Endothelial cell of umbilical vein (primary cell): ENCODE results near the gene NDUFB1. TPM values are rescaled to one million over a fixed set of nuclear protein-coding genes. Genes with fewer than 3 reads are reported as not detected.

Source experiments
- BruUV-seq: library from RNA; stranded (reverse); fragments of 400-500 nt; replicated peaks from 2 replicates; lab custom pipeline; 2021; lab: Mats Ljungman, UMichigan
- CTCF ChIA-PET: fragments of 300-600, 350-600 bp; sonication (Branson Sonifier 250); formaldehyde crosslinking; loops from one replicate; lab custom pipeline; 2021; ENCODE audit warnings: antibody characterized with exemption, inconsistent platforms; lab: Charles Lee
- POLR2A ChIA-PET: fragments of 300-600, 350-600 bp; sonication (Branson Sonifier 250); formaldehyde crosslinking; loops from one replicate; lab custom pipeline; 2021; ENCODE audit warnings: antibody characterized with exemption, inconsistent platforms; lab: Charles Lee
- DNase-seq: peaks from one replicate; pipeline ENCODE4 v3.0.0-alpha.2; 2011; ENCODE audit warnings: low read depth, low spot score
- FAIRE-seq: peaks from 2 replicates; lab custom pipeline; 2011; peaks lifted over from hg19 to GRCh38; lab: Jason Lieb, UNC
- H2AFZ ChIP-seq: 2 replicates; pipeline ENCODE4 v1.6.0; 2012; ENCODE audit warnings: low read depth, low read length, control low read depth, inconsistent platforms
- H3K27ac ChIP-seq: 2 replicates; pipeline ENCODE4 v1.5.1; 2011; ENCODE audit warnings: low read depth, mild to moderate bottlenecking, control low read depth, low read length, moderate library complexity; ENCODE audit not compliant: insufficient read depth
- H3K27me3 ChIP-seq, 2 experiments: 2 replicates each; pipeline versions ENCODE4 v1.6.0 to v1.6.1; 2011; ENCODE audit warnings: low read length in 2 of 2, mixed read lengths in 1 of 2; ENCODE audit not compliant: control insufficient read depth in 2 of 2, insufficient read depth in 2 of 2
- H3K36me3 ChIP-seq, 2 experiments: 2 replicates in 1 of 2; 3 replicates in 1 of 2; pipeline ENCODE4 v1.5.1; 2011; ENCODE audit warnings: low read length in 2 of 2, mild to moderate bottlenecking in 1 of 2, moderate library complexity in 1 of 2; ENCODE audit not compliant: control insufficient read depth in 2 of 2, insufficient read depth in 2 of 2; ENCODE audit errors: extremely low read depth in 1 of 2
- H3K4me1 ChIP-seq: 3 replicates; pipeline ENCODE4 v1.5.1; 2011; ENCODE audit warnings: mild to moderate bottlenecking, low read length; ENCODE audit not compliant: control insufficient read depth, insufficient read depth; ENCODE audit errors: extremely low read depth
- H3K4me2 ChIP-seq: 2 replicates; pipeline ENCODE4 v1.6.1; 2011; ENCODE audit warnings: low read length, control low read depth, mixed read lengths; ENCODE audit not compliant: insufficient read depth
- H3K4me3 ChIP-seq, 3 experiments: fragments of 200-600 bp in 1 of 3; sonication (generic), shearing (Covaris generic) in 1 of 3; replicated peaks in 1 of 3; 2 replicates each; pipeline ENCODE4 v1.5.1; 2011 to 2016; ENCODE audit warnings: control low read depth in 3 of 3, low read length in 3 of 3, mild to moderate bottlenecking in 2 of 3, inconsistent platforms in 1 of 3, low read depth in 1 of 3, moderate library complexity in 1 of 3; ENCODE audit not compliant: insufficient read depth in 1 of 3
- H3K79me2 ChIP-seq: 2 replicates; pipeline ENCODE4 v1.6.0; 2012; ENCODE audit warnings: low read length, inconsistent platforms; ENCODE audit not compliant: control insufficient read depth, insufficient read depth
- H3K9ac ChIP-seq: replicated peaks from 2 replicates; pipeline ENCODE3; 2011; ENCODE audit warnings: low read length, control low read depth; ENCODE audit not compliant: insufficient read depth; ENCODE audit errors: extremely low read depth
- H3K9me1 ChIP-seq: replicated peaks from 3 replicates; pipeline ENCODE4 v1.6.0; 2011; ENCODE audit warnings: mild to moderate bottlenecking, low read length; ENCODE audit not compliant: control insufficient read depth, insufficient read depth; ENCODE audit errors: extremely low read depth
- H3K9me3 ChIP-seq: replicated peaks from 2 replicates; pipeline ENCODE4 v1.5.1; 2012; ENCODE audit warnings: low read length, inconsistent platforms; ENCODE audit not compliant: control insufficient read depth, insufficient read depth
- H4K20me1 ChIP-seq: replicated peaks from 2 replicates; pipeline ENCODE3; 2011; ENCODE audit warnings: mild to moderate bottlenecking, low read length; ENCODE audit not compliant: control insufficient read depth, insufficient read depth; ENCODE audit errors: extremely low read depth
- EZH2 ChIP-seq: IDR thresholded peaks from 2 replicates; pipeline ENCODE4 v1.6.1; 2012; ENCODE audit warnings: borderline replicate concordance, low read depth, mild to moderate bottlenecking, moderate library complexity, low read length, inconsistent platforms; ENCODE audit not compliant: severe bottlenecking
- FOS ChIP-seq: IDR thresholded peaks from 2 replicates; pipeline ENCODE4 v1.6.1; 2011; ENCODE audit warnings: mild to moderate bottlenecking, low read length, moderate library complexity, borderline replicate concordance; ENCODE audit not compliant: insufficient read depth
- GATA2 ChIP-seq: IDR thresholded peaks from 2 replicates; pipeline ENCODE4 v1.7.0; 2011; ENCODE audit warnings: low read depth, mild to moderate bottlenecking, moderate library complexity, mixed read lengths, low read length; ENCODE audit not compliant: insufficient read length, insufficient read depth
- JUN ChIP-seq: IDR thresholded peaks from 2 replicates; pipeline ENCODE4 v1.6.1; 2011; ENCODE audit warnings: borderline replicate concordance, low read depth; ENCODE audit not compliant: insufficient read length, insufficient read depth
- MYC ChIP-seq: IDR thresholded peaks from one replicate; pipeline ENCODE4 v1.6.1; 2011; ENCODE audit warnings: mild to moderate bottlenecking, low read depth, low read length
- POLR2A ChIP-seq: IDR thresholded peaks from 2 replicates; pipeline ENCODE4 v1.6.1; 2012; ENCODE audit warnings: low read depth, mild to moderate bottlenecking, control low read depth, low read length
- POLR2AphosphoS5 ChIP-seq: IDR thresholded peaks from 2 replicates; pipeline ENCODE4 v1.6.1; 2012; ENCODE audit warnings: low read depth, mild to moderate bottlenecking, control low read depth, low read length, moderate library complexity; ENCODE audit not compliant: insufficient read depth
- dilution Hi-C: fragments of 300-500 bp; cut with MboI; formaldehyde crosslinking; loops from one replicate; pipeline ENCODE4 v1.15.0; 2019; ENCODE audit warnings: low sequenced_read_pairs; ENCODE audit not compliant: extremely low pct_ligation_motif_present
- intact Hi-C: fragments of 100-400 bp; cut with micrococcal nuclease; formaldehyde crosslinking; loops from one replicate; pipeline ENCODE4 v1.10.0; 2022
- polyA plus RNA-seq, 4 experiments: library from polyadenylated mRNA; depleted of rRNA in 3 of 4; stranded (reverse) in 3 of 4; unstranded in 1 of 4; fragments of >200 nt; gene quantifications; 2 replicates each; pipeline versions ENCODE4 v1.2.1 to v1.2.3, GENCODE V29; 2011 to 2012; ENCODE audit warnings: missing spikeins in 1 of 4
- total RNA-seq: library from RNA; stranded (reverse); gene quantifications from 2 replicates; pipeline ENCODE4 v1.2.3, GENCODE V29; 2021
- TF ChIP-seq, protein P1 (sequence below): IDR thresholded peaks from 2 replicates; pipeline ENCODE4 v1.6.1; 2011; ENCODE audit not compliant: insufficient read depth, insufficient read length
- TF ChIP-seq, protein P2 (sequence below), 2 donors: IDR thresholded peaks; 1 replicate in 1 of 2; 2 replicates in 1 of 2; pipeline ENCODE4 v1.5.1; 2011; ENCODE audit warnings: low read length in 2 of 2, mild to moderate bottlenecking in 2 of 2, moderate library complexity in 2 of 2, control low read depth in 1 of 2, inconsistent platforms in 1 of 2, low read depth in 1 of 2; ENCODE audit not compliant: insufficient read depth in 1 of 2; ENCODE audit errors: extremely low read depth in 1 of 2

The NDUFB1 gene
- total and polyA plus RNA-seq, 2 donors (not counting 3 experiments of a cell fraction or from before 2014, with no cell fraction given) = 95.2 to 267 TPM

DNA sequence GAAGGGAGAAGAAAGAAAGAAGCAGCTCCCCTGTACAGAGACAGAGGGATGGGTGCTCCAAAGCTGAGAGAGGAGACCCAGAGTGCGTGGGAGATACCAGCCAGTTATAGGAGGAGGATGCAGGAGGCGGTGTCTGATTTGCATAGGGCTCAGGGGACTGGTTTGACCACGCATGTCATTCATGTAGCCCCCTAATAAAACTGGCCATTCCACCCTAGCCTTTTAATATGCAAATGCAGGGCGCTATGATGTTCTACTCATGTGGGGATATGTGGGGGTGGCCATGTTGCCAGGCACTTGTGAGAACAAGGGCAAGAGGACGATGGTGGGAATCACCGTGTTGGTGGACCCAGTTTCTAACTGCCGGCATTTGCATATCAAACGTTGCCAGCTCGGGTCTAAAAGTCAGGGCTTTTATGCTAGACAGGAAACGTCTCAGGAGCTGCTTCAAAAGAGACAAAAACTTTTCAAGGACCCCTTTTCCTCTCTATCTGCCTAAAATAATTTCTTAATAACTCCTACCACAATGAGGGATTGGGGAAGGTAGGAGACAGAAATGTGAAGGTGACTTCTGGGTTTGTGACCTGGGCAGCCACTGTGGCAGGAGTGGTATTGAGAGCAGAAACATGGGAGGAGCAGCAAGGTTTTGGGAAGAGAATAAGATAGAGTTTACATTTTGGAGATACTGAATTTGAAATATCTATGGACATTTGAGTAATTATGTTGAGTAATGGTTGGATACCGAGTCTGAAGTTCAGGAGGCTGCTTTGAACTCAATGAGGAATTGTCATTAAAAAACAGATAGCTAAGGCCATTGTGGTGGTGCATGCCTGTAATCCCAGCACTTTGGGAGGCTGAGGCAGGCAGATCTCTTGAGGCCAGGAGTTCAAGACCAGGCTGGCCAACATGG is 12.9 kb downstream of the NDUFB1 start:
- Histone ChIP-seq H3K9ac (no peak overlapping the region), H3K4me3 (no peak overlapping the region), H3K4me1 (peaks cover 5% of the 10 kb centered on the region), H3K27me3 (peaks cover 0 to 1% of the 10 kb centered on the region in 2 experiments), H3K27ac (no peak overlapping the region), H3K4me2 (no peak overlapping the region), H4K20me1 (no peaks in the 10 kb centered on the region), H3K36me3 (no peaks in the 10 kb centered on the region), H3K9me3 (no peaks in the 10 kb centered on the region), H3K79me2 (peaks cover 7% of the 10 kb centered on the region), H2AFZ (peak overlapping the region; percentile 36), H3K9me1 (no peaks in the 10 kb centered on the region)
- TF ChIP-seq POLR2AphosphoS5 = no peak
- TF ChIP-seq FOS = no peak
- no peak for TF ChIP-seq POLR2A
- TF ChIP-seq GATA2 = no peak
- TF ChIP-seq, protein P1, sequence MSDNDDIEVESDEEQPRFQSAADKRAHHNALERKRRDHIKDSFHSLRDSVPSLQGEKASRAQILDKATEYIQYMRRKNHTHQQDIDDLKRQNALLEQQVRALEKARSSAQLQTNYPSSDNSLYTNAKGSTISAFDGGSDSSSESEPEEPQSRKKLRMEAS = no peak
- TF ChIP-seq, protein P2, sequence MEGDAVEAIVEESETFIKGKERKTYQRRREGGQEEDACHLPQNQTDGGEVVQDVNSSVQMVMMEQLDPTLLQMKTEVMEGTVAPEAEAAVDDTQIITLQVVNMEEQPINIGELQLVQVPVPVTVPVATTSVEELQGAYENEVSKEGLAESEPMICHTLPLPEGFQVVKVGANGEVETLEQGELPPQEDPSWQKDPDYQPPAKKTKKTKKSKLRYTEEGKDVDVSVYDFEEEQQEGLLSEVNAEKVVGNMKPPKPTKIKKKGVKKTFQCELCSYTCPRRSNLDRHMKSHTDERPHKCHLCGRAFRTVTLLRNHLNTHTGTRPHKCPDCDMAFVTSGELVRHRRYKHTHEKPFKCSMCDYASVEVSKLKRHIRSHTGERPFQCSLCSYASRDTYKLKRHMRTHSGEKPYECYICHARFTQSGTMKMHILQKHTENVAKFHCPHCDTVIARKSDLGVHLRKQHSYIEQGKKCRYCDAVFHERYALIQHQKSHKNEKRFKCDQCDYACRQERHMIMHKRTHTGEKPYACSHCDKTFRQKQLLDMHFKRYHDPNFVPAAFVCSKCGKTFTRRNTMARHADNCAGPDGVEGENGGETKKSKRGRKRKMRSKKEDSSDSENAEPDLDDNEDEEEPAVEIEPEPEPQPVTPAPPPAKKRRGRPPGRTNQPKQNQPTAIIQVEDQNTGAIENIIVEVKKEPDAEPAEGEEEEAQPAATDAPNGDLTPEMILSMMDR (IDR thresholded peaks at IDR 0.05; ENCODE audit: extremely low read depth in 1 of 2, insufficient read depth in 1 of 2, low read depth in 1 of 2, low read length in 2 of 2) = no peak
- no peak for TF ChIP-seq JUN
- TF ChIP-seq MYC = no peak
- no peak for TF ChIP-seq EZH2
- intact Hi-C loops = loop anchor here (5.0 to 10.0 kb wide), 3 partner anchors 126 to 1076 kb away; partner anchors contain the start of genes FBLN5, LYSET and MOAP1
- FAIRE-seq (no peak), DNase-seq (no peak)
- dilution Hi-C loops = no loop called here
- BruUV-seq = no TSS peak
- CTCF ChIA-PET = interaction anchor here (4.0 kb wide), 1 partner anchor 13 kb away, joined by 145 read pairs; the partner anchor contains the start of genes CPSF2 and NDUFB1
- POLR2A ChIA-PET = no interaction called here
